CD4-positive, alpha-beta T cell treated with Interleukin-12 subunit alpha and Interleukin-12 subunit beta, for 1 hour (primary cell): ENCODE measurements around the gene CCDC85B.
"Not testable (repeated sequence)": the region's sequence is repeated elsewhere in the genome, so short reads cannot be mapped to it uniquely, and the experiment has no call there.

Experiments
- DNase-seq: peaks from one replicate; pipeline ENCODE4 v3.0.0-alpha.2; 2020

CCDC85B gene

GRCh38 chr11:65890324-65891218 lies at the start of gene CCDC85B:
Gene CCDC85B (plus strand): TSS chr11:65890673. CDS start chr11:65890784, 111 bp downstream.
- DNase-seq: peak; percentile 98

- no peak for DNase-seq
Observed at GRCh38 chr11:65842144-65842543, 48.3 kb upstream of the CCDC85B start.

GRCh38 chr11:65843811-65844210 lies 46.7 kb upstream of the CCDC85B start:
- no peak for DNase-seq

GRCh38 chr11:65844231-65844872 lies 46.1 kb upstream of the CCDC85B start:
- DNase-seq: no peak

- no peak for DNase-seq
Observed at GRCh38 chr11:65847746-65848145, 42.7 kb upstream of the CCDC85B start.

- not testable (repeated sequence) for DNase-seq
Observed at GRCh38 chr11:65848693-65849092, 41.8 kb upstream of the CCDC85B start.

GRCh38 chr11:65849366-65849765 lies 41.1 kb upstream of the CCDC85B start:
- DNase-seq: no peak

GRCh38 chr11:65849771-65850216 lies 40.7 kb upstream of the CCDC85B start:
- no peak for DNase-seq

- DNase-seq: no peak
Observed at GRCh38 chr11:65850217-65851082, 40.0 kb upstream of the CCDC85B start.

- peak; percentile 34 for DNase-seq
Observed at GRCh38 chr11:65851083-65851579, 39.3 kb upstream of the CCDC85B start.

GRCh38 chr11:65851811-65852507 lies 38.5 kb upstream of the CCDC85B start:
- DNase-seq: no peak

- DNase-seq: no peak
Observed at GRCh38 chr11:65852508-65853245, 37.8 kb upstream of the CCDC85B start.

GRCh38 chr11:65853246-65853979 lies 37.1 kb upstream of the CCDC85B start:
- DNase-seq: no peak

- no peak for DNase-seq
Observed at GRCh38 chr11:65854161-65854592, 36.3 kb upstream of the CCDC85B start.

- DNase-seq: no peak
Observed at GRCh38 chr11:65854852-65855837, 35.3 kb upstream of the CCDC85B start.

- no peak for DNase-seq
Observed at GRCh38 chr11:65855927-65856363, 34.5 kb upstream of the CCDC85B start.

- peak; percentile 84 for DNase-seq
Observed at GRCh38 chr11:65856689-65857499, 33.6 kb upstream of the CCDC85B start.

GRCh38 chr11:65857500-65857852 lies 33.0 kb upstream of the CCDC85B start:
- DNase-seq: peak; percentile 62
